ENCODE measurements around the gene PIP4K2B.
A peak's percentile ranks its signal among the peaks of the same experiment; 100 is the strongest.
"Not testable (repeated sequence)": the region's sequence is repeated elsewhere in the genome, so short reads cannot be mapped to it uniquely, and the experiment has no call there.

PIP4K2B gene

GRCh38 chr17:38728290-38728831 lies 71.0 kb downstream of the PIP4K2B start:
- DNase-seq = peak; percentile 80

- DNase-seq = peak; percentile 52
These were observed 71.6 kb downstream of the PIP4K2B start for GRCh38 chr17:38727736-38728135.

DNA sequence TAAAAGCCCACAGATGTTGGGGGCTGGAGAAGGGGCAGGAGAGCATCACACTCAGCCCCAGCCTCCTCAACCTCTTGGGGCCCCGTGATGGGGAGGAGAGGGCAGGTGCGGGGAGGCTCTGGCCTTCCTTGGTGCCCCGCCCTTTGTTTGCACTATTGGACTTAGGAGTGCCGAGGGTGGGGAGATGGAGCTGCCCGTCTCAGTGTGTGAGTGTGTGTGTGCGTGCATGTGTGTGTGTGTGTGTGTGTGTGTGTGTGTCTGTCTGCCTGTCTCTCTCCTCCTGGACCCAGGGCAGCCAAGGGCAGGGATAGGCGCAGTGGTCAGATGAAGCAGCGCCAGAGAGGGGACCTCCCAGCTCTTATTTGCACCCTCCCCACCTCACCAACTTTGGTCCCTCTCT lies 73.2 kb downstream of the PIP4K2B start:
- DNase-seq = not testable (repeated sequence)

- no peak for DNase-seq
These were observed 74.3 kb downstream of the PIP4K2B start for GRCh38 chr17:38725066-38725465.

- no peak for DNase-seq
These were observed 74.9 kb downstream of the PIP4K2B start for GRCh38 chr17:38724337-38724988.

GRCh38 chr17:38721802-38722201 lies 77.6 kb downstream of the PIP4K2B start:
- no peak for DNase-seq

DNA sequence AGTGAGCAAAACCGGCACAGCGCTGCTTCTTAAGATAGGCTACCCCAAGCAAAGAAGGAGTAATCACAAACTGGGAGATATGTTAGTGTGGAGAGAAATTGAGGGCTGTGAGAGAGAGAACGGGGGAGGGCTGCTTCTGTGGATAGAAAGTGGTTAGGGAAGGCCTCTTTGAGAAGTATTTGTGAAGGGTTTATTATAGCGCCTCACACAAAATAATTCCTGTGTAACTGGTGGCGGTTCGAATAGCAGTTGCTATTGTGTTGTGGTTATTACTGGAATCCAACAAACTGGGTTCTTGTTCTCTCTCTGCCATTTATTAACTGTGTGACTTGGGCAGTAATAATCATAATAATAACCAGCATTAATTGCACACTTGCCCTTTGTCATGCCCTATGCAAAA lies 78.4 kb downstream of the PIP4K2B start:
- DNase-seq = no peak

DNA sequence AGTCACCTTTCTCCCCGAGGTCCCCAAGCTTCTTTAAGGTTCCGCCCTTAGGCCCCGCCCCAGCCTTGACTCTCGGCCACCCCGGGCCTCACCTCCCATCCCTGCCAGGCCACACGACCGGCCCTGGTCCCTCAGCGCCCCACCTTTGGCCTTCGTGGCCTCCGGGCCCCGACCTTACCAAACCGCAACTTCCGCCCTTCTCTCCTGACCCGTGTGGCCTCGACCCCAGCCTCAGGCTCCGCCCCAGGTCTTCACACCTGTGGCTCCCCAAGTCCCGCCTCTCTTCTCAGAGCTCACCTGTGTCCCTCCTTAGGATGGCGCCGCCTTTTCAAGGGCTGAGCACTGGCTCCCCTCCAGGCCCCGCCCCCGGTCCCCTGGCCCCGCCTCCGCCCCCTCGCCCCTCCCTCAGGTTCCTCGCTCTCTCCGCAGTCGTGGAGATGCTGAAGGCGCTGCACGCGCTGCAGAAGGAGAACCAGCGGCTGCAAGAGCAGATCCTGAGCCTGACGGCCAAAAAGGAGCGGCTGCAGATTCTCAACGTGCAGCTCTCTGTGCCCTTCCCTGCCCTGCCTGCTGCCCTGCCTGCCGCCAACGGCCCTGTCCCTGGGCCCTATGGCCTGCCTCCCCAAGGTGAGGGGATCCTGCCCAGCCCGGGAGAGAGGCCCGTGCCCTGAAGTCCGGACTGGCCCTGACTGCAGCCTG lies 79.3 kb downstream of the PIP4K2B start:
- peak; percentile 21 for DNase-seq

DNA sequence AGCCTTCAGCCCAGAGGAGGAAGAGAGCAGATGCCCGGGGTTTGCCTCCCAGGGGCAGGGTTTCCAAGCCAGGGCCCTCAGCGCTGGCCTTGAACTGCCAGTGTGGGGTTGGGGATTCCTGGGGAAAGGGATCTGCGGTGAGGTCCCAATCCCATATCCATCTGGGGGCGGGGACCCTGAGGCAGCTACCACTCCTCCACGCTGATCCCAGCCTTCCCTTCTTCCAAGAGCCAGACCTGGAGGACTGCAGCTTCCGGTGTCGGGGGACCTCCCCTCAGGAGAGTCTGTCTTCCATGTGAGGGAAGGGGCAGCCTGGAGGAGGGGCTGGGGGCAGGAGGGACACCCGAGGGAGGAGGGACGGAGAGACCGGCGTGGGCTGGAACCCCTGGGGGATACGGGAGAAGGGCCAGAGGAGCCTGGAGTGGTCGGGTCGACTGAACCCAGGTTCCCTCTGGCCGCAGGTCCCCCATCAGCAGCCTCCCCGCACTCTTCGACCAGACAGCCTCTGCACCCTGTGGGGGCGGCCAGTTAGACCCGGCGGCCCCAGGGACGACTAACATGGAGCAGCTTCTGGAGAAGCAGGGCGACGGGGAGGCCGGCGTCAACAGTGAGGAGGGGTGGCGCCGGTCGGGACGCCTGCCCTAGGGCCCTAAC lies 79.9 kb downstream of the PIP4K2B start:
- DNase-seq = no peak

DNA sequence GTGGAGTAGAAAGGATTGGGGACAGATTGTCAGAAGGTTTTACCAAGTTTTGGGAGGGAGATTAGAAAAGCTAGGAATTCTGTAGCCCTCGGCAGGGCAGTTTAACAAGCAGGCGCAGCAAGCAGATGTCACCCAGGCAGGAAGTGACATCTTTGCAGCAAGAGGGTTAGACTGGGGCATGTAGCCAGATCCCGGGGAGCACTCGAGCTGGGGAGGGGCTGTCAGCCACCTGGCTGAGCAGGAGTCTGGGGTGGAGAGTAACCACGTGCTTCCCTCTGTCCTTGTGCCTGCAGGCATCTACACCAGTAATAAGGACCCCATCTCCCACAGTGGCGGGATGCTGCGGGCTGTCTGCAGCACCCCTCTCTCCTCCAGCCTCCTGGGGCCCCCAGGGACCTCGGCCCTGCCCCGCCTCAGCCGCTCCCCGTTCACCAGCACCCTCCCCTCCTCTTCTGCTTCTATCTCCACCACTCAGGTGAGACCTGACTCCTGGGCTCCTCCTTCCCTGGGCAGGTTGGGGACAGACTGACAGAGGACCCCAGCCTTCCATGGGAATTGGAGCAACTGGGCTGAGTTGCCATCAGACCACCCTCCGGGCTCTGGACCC lies 82.1 kb downstream of the PIP4K2B start:
- DNase-seq = no peak

DNA sequence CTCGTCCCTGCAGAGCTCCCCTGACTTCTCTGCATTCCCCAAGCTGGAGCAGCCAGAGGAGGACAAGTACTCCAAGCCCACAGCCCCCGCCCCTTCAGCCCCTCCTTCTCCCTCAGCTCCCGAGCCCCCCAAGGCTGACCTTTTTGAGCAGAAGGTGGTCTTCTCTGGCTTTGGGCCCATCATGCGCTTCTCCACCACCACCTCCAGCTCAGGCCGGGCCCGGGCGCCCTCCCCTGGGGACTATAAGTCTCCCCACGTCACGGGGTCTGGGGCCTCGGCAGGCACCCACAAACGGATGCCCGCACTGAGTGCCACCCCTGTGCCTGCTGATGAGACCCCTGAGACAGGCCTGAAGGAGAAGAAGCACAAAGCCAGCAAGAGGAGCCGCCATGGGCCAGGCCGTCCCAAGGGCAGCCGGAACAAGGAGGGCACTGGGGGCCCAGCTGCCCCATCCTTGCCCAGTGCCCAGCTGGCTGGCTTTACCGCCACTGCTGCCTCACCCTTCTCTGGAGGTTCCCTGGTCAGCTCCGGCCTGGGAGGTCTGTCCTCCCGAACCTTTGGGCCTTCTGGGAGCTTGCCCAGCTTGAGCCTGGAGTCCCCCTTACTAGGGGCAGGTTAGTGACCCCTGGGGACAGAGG lies 82.9 kb downstream of the PIP4K2B start:
- DNase-seq = no peak
